GM21737 (cell line): ENCODE measurements around the gene LRP1.

ENCODE experiments used
- ATAC-seq: cut with Tn5 transposase; IDR thresholded peaks from one replicate; pipeline ENCODE4 v1.9.1; 2021; ENCODE audit warnings: mild to moderate bottlenecking, moderate library complexity; ENCODE audit not compliant: unreplicated experiment

LRP1 gene

GRCh38 chr12:57133013-57133569, 4.8 kb downstream of the LRP1 start:
- no peak for ATAC-seq

- ATAC-seq, result no peak
Measured at GRCh38 chr12:57133916-57134315, 5.6 kb downstream of the LRP1 start.

- ATAC-seq, result no peak
Measured at GRCh38 chr12:57134949-57135348, 6.7 kb downstream of the LRP1 start.

- ATAC-seq, result no peak
Measured at GRCh38 chr12:57135527-57136326, 7.4 kb downstream of the LRP1 start.

- ATAC-seq, result no peak
Measured at GRCh38 chr12:57138526-57139272, 10.4 kb downstream of the LRP1 start.

GRCh38 chr12:57139796-57140649, 11.7 kb downstream of the LRP1 start:
- ATAC-seq, result no peak

GRCh38 chr12:57141249-57141648, 13.0 kb downstream of the LRP1 start:
- ATAC-seq, result no peak

- ATAC-seq, result no peak
Measured at GRCh38 chr12:57142121-57142520, 13.8 kb downstream of the LRP1 start.

- ATAC-seq, result no peak
Measured at GRCh38 chr12:57142727-57143126, 14.4 kb downstream of the LRP1 start.

GRCh38 chr12:57143454-57143853, 15.2 kb downstream of the LRP1 start:
- ATAC-seq, result no peak

- ATAC-seq, result no peak
Measured at GRCh38 chr12:57145460-57146059, 17.3 kb downstream of the LRP1 start.

- ATAC-seq, result no peak
Measured at GRCh38 chr12:57146092-57146491, 17.8 kb downstream of the LRP1 start.

GRCh38 chr12:57146961-57147944, 19.0 kb downstream of the LRP1 start, which contains the start of gene LRP1-AS:
LRP1-AS (minus strand) TSS chr12:57147619.
- ATAC-seq, result no peak

GRCh38 chr12:57148469-57149244, 20.4 kb downstream of the LRP1 start:
- ATAC-seq, result no peak

- ATAC-seq, result no peak
Measured at GRCh38 chr12:57149245-57149900, 21.1 kb downstream of the LRP1 start.

- ATAC-seq, result no peak
Measured at GRCh38 chr12:57150400-57151000, 22.2 kb downstream of the LRP1 start.

- ATAC-seq, result no peak
Measured at GRCh38 chr12:57151741-57152630, 23.7 kb downstream of the LRP1 start.
